Measurements from ENCODE around the gene SCN10A.

DNA sequence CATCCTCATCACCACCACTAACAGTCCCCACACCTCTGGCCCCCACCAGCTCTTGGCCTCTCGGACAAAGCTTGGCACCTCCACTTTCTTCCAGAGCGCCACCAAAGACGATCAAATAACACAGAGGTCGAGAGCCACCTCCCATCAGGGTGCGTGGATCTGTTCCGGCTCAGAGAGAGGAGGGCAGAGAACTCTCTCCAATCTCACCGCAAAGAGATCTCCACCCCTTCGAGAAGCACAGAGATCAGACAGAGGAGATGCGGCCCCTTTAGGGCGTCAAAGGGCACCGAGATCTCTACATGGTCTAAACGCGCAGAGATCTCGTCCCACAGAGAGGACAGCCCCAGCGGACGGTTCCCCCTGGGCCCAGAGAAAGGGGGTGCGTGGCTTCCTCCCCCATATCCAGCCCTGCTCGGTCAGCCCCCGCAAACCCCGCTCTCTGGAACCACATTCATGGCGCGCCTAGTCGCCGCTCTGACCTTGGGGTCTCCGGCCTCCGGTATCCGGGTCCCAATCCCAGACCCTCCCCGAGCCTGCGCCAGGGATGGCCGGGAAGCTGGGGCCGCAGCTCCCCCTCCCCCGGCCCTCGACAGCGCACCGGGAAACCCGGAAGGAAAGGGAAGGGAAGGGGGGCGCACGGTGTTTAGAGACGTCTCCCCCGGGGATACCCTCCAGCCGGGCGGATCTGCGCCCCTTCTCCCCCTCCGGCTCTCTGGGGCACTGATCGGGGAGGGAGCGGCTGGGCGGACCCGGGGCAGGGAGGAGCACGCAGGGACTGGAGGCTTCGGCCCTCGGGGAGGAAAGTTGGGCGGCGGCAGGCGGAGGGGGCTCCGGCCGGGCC is 167.1 kb downstream of the SCN10A start:
- TF ChIP-seq, protein P1, sequence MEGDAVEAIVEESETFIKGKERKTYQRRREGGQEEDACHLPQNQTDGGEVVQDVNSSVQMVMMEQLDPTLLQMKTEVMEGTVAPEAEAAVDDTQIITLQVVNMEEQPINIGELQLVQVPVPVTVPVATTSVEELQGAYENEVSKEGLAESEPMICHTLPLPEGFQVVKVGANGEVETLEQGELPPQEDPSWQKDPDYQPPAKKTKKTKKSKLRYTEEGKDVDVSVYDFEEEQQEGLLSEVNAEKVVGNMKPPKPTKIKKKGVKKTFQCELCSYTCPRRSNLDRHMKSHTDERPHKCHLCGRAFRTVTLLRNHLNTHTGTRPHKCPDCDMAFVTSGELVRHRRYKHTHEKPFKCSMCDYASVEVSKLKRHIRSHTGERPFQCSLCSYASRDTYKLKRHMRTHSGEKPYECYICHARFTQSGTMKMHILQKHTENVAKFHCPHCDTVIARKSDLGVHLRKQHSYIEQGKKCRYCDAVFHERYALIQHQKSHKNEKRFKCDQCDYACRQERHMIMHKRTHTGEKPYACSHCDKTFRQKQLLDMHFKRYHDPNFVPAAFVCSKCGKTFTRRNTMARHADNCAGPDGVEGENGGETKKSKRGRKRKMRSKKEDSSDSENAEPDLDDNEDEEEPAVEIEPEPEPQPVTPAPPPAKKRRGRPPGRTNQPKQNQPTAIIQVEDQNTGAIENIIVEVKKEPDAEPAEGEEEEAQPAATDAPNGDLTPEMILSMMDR (conservative IDR thresholded peaks at IDR 0.05) = no peak
- no peak for TF ChIP-seq ZFX (IDR thresholded peaks at IDR 0.05)

All from C4-2B (cell line).